ENCODE data around the gene UNC80.
"Not testable (repeated sequence)": the region's sequence is repeated elsewhere in the genome, so short reads cannot be mapped to it uniquely, and the experiment has no call there.

The UNC80 gene, protein sequence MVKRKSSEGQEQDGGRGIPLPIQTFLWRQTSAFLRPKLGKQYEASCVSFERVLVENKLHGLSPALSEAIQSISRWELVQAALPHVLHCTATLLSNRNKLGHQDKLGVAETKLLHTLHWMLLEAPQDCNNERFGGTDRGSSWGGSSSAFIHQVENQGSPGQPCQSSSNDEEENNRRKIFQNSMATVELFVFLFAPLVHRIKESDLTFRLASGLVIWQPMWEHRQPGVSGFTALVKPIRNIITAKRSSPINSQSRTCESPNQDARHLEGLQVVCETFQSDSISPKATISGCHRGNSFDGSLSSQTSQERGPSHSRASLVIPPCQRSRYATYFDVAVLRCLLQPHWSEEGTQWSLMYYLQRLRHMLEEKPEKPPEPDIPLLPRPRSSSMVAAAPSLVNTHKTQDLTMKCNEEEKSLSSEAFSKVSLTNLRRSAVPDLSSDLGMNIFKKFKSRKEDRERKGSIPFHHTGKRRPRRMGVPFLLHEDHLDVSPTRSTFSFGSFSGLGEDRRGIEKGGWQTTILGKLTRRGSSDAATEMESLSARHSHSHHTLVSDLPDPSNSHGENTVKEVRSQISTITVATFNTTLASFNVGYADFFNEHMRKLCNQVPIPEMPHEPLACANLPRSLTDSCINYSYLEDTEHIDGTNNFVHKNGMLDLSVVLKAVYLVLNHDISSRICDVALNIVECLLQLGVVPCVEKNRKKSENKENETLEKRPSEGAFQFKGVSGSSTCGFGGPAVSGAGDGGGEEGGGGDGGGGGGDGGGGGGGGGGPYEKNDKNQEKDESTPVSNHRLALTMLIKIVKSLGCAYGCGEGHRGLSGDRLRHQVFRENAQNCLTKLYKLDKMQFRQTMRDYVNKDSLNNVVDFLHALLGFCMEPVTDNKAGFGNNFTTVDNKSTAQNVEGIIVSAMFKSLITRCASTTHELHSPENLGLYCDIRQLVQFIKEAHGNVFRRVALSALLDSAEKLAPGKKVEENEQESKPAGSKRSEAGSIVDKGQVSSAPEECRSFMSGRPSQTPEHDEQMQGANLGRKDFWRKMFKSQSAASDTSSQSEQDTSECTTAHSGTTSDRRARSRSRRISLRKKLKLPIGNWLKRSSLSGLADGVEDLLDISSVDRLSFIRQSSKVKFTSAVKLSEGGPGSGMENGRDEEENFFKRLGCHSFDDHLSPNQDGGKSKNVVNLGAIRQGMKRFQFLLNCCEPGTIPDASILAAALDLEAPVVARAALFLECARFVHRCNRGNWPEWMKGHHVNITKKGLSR (N-terminal part only)

GRCh38 chr2:209771474-209772289, at the start of gene UNC80:
UNC80 (plus strand) TSS chr2:209771832; CDS start chr2:209772073, 241 bp downstream.
- DNase-seq = peak; percentile 83

GRCh38 chr2:209726311-209726710, 45.3 kb upstream of the UNC80 start:
- DNase-seq = no peak

- no peak for DNase-seq
Observed at GRCh38 chr2:209727077-209727476, 44.6 kb upstream of the UNC80 start.

GRCh38 chr2:209734805-209735204, 36.8 kb upstream of the UNC80 start:
- DNase-seq = no peak

- DNase-seq = no peak
Observed at GRCh38 chr2:209741953-209742352, 29.7 kb upstream of the UNC80 start.

GRCh38 chr2:209753020-209753419, 18.6 kb upstream of the UNC80 start:
- no peak for DNase-seq

DNA sequence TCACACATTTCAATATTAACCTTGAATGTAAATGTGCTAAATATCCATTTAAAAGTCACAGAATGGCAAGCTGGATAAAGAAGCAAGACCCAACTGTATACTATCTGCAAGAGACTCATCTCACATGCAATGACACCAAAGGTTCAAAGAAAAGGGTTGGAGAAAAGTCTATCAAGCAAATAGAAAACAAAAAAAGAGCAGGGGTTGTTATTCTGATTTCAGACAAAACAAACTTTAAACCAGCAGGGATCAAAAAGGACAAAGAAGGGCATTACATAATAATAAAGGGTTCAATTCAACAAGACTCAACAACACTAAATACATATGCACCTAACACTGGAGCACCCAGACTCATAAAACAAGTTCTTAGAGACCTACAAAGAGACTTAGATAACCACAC, 14.5 kb upstream of the UNC80 start:
- DNase-seq = no peak

DNA sequence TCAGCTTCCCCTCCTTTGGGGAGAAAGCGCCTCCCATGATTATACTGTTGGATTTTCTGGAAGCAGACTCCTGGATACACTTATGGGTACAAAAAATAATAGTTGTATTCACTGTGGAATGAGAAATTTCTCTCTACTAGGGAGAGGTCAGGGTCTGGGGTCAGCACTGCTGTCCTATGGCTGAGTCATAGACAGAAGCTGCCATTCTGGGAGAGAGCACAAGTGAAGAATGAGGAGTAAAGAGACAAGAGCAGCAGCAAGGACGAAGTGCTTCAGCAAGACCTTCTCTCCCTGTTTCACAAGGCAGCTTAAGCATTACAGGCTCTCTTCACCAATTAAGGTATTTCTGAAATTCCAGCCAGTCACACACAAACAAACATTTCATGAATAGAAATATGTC, 10.1 kb upstream of the UNC80 start:
- DNase-seq = peak; percentile 34

- no peak for DNase-seq
Observed at GRCh38 chr2:209762563-209762962, 9.1 kb upstream of the UNC80 start.

GRCh38 chr2:209763106-209763505, 8.5 kb upstream of the UNC80 start:
- no peak for DNase-seq

DNA sequence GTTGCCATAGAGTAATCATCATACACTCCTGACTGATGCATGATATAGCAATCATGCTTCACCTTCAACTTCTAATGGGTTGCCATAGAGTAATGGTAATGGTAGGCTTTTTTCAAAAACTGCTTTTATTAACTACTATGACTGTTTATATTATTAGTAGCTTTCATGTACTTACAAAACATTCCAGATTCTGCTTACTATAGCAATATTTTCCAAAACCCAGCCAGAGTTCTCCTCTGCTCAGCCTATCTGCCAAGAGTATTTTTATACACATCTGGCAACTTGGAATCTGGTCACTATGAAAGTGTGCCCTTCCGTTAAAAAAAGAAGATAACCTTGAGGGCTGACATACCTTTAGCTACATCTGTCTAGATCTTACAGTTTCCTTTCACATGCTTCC, 5.0 kb upstream of the UNC80 start:
- DNase-seq = no peak

DNA sequence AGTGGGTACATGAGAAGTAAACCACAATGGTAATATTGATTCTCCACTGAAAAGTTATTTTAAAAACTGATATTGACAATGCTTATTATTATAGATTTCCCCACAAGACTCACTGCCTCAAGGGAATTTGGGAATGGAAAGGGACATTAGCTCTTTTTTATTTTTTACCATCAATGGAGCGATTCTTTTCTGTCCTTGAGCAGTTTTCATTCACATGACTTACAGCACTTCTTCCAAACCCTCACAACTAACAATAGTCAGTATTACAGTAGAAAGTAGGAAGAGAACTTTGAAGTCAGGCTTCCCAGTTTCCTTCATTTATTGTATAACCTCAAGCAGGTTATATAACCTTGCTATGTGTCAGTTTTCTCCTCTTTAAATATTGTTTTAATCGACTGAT, 4.3 kb upstream of the UNC80 start:
- DNase-seq = no peak

- DNase-seq = no peak
Observed at GRCh38 chr2:209768557-209768956, 3.1 kb upstream of the UNC80 start.

- DNase-seq = peak; percentile 85
Observed at GRCh38 chr2:209772290-209772685, 656 bp downstream of the UNC80 start.

- DNase-seq = peak; percentile 30
Observed at GRCh38 chr2:209773377-209773776, 1.7 kb downstream of the UNC80 start.

- no peak for DNase-seq
Observed at GRCh38 chr2:209787416-209787815, 15.8 kb downstream of the UNC80 start.

DNA sequence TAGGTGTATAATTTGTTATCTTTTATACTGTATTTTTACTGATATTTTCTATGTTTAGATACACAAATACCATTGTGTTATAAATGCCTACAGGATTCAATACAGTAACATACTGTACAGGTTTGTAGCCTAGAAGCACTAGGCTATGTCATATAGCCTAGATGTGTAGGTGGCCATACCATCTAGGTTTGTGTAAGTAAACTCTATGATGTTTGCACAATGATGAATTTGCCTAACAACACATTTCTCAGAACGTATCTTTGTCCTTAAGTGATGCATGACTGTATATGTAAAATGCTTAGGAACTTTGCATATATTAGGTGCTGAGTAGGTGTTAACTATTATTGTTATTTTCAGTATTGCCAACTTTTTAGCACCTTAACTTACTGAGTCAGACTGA, 17.3 kb downstream of the UNC80 start:
- DNase-seq = no peak

DNA sequence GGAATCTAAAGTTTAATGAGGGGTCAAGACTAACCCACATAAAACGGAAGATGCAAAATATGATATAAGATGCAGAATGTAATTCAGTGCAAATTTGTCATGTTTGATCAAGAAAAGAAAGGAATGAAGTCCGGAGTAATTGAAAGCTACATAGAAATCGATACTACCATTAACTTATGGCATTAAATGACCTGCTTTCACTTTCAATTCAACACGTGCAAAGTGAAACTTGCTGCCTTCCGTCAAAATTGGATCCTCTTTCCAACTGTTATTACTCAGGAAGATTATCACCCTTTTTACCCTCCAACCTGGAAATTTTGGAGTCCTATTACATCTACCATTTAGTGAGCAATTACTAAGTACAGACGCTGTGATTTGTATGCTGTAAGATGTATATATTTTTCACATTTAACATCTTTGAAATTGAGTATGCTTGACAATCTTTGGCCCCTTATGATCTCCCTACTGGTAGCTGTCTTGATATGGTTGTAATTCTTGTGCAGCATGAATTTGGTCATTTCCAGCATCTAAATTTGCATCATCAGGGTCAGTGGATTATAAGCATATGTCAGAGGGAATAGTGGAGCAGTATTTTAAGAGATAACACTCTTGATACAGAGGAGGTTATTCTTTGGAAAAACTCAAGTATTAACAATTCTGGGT, 18.6 kb downstream of the UNC80 start:
- DNase-seq = no peak

GRCh38 chr2:209791151-209791550, 19.5 kb downstream of the UNC80 start:
- no peak for DNase-seq

DNA sequence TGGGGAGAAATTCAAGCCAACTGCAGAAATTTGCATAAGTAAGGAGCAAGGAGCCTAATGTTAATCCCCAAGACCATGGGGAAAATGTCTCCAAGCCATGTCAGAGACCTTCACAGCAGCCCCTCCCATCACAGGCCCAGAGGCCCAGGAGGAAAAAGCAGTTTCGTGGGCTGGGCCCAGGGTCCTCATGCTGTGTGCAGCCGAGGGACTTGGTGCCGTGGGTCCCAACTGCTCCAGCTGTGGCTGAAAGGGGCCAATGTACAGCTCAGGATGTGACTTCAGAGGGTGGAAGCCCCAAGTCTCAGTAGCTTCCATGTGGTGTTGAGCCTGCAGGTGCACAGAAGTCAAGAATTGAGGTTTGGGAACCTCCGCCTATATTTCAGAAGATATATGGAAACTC, 23.8 kb downstream of the UNC80 start:
- not testable (repeated sequence) for DNase-seq

DNA sequence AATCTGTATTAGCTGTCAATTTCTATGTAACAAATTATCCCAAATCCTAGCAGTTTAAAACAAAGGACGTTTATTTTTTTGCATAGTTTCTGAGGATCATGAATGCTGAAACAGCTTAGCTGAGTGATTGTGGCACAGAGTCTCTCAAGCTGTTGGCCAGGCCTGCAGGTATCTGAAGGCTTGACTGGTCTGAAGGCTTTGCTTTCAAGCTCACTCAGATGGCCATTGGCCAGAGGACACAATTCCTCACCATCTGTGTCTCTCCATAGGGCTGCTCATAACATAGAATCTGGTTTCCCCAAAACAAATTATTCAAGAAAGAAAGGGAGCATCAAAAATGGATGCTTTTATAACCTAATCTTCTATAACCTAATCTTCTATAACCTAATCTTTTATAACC, 33.7 kb downstream of the UNC80 start:
- DNase-seq = no peak

DNA sequence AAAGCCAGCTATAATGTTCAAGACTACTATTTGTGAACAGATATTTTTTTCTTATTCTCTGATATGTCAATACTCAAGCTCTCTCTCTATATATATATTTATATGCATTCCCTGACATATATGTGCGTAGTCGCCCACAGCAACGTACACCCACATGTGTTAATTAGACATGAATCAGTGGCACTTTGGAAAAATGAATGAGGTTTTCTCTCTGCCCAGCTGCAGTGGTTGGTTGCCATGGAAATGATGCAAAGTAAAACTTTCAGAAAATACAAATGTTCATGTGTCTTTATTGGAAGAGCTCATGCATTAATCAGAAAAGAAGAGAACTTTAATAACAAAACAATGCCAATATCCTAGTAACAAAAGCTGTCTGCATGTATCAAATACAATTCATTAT, 34.7 kb downstream of the UNC80 start:
- DNase-seq = no peak
